Spleen (tissue), 7 donors: ENCODE results near the gene LRRC72.

Experiments
- POLR2A ChIP-seq, 3 donors: fragments of 450-650 bp; IDR thresholded peaks; one replicate each; pipeline ENCODE4 v1.5.1; 2017; ENCODE audit warnings: antibody characterized with exemption in 3 of 3, mild to moderate bottlenecking in 1 of 3
- TF ChIP-seq, protein P1 (sequence below), 11 experiments: fragments of 200-600 bp in 7 of 11; fragments of 450-650 bp in 4 of 11; sonication (generic) in 4 of 11; IDR thresholded peaks in 8 of 11; conservative IDR thresholded peaks in 3 of 11; 1 replicate in 7 of 11; 2 replicates in 4 of 11; pipeline versions ENCODE4 v1.4.0 to v1.8.0; 2016 to 2021; ENCODE audit warnings: antibody characterized with exemption in 11 of 11, inconsistent platforms in 4 of 11, mild to moderate bottlenecking in 1 of 11
- donor health status: DM: no; HTN: no; CAD: no; lungs with moderate emphysema.
- donor health status: DM: no; HTN: no; CAD: no.
- donor health status: DM: no; HTN: no; CAD: no.

DNA sequence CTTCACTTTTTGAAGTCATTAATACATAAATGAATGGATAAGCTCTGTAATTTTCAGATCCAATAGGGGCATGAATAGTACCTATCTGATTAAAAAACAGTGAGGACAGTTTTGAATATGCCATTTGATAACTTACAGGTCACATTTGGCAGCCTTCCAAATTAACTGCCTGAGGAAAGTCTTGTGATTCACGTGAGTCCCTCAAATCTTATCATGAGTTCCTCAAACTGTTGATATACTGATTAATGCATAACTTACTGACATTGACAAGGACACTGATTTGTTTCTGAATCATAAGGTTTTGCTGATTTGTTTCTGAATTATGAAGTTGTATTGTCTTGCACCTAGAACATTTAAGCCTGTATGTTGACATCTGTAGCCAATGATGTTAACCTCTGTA, 63.8 kb downstream of the LRRC72 start:
- TF ChIP-seq, protein P1, sequence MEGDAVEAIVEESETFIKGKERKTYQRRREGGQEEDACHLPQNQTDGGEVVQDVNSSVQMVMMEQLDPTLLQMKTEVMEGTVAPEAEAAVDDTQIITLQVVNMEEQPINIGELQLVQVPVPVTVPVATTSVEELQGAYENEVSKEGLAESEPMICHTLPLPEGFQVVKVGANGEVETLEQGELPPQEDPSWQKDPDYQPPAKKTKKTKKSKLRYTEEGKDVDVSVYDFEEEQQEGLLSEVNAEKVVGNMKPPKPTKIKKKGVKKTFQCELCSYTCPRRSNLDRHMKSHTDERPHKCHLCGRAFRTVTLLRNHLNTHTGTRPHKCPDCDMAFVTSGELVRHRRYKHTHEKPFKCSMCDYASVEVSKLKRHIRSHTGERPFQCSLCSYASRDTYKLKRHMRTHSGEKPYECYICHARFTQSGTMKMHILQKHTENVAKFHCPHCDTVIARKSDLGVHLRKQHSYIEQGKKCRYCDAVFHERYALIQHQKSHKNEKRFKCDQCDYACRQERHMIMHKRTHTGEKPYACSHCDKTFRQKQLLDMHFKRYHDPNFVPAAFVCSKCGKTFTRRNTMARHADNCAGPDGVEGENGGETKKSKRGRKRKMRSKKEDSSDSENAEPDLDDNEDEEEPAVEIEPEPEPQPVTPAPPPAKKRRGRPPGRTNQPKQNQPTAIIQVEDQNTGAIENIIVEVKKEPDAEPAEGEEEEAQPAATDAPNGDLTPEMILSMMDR (IDR thresholded peaks at IDR 0.05 in 8 of 11, conservative IDR thresholded peaks at IDR 0.05 in 3 of 11): no peak
- no peak for TF ChIP-seq POLR2A (IDR thresholded peaks at IDR 0.05)
